ENCODE results near the gene CLEC16A. TPM values are rescaled to one million over a fixed set of nuclear protein-coding genes. Genes with fewer than 3 reads are reported as not detected.

CLEC16A gene
- total RNA-seq, 2 experiments from 2014 or later, result 30.9 to 35.1 TPM

DNA sequence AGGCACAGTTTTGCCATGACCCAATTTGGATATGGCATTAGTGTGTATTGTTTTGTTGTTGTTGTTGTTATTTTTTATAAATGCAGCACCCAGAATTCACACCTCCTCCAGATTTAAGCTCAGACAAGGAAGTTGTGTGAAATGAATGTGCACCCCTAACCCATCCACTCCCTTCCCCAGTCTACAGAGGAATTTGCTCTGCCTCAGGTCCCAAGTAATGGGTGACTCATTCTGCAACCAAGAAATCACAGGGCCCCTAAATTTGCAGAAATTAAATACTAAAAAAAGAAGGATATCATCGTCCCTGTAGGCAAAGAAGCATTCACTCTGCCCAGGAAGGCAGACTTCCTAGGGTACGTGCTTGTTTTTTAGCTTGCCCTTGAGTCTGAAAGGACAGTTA lies 62.3 kb downstream of the CLEC16A start:
- Mint-ChIP-seq H3K4me3 (no peak overlapping the region), H3K4me1 (peaks cover 17% of the 10 kb centered on the region), H3K27me3 (no peaks in the 10 kb centered on the region), H3K9me3 (no peaks in the 10 kb centered on the region), H3K36me3 (ENCODE audit: low read depth) (peaks cover 54% of the 10 kb centered on the region), H3K27ac (no peak overlapping the region)
- ChIA-PET POLR2A (no interaction called here), CTCF (interaction anchor here (1.8 kb wide), 1 partner anchor 12 kb away, joined by 5 read pairs; no protein-coding TSS in a partner anchor)
- DNase-seq, result no peak

DNA sequence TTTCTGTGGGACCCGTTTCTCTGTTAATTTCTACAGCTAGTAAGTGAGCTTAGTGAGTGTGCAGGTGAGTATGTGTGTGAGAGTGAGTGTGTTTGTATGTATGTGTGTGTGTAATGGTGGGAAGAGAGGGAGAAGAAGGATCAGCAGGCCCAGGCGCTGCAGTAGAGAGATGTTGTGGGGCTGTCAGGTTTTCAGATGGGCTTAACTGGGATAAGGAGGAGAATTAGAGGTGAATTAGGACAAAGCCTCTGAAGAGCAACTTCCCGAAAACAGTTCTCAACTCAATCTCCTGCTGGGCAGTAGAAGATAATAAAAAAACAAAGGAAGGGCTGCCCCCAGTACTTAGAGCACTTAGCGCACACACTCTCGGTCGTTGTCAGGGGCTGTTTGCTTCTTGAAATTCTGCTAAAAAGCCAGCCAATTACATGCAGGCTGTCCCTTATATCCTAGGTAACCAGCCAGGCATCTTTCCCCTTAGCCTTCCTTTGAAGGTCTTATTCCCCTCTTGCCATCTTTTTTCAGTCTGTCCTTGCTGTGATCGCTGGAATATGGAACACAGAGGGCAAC lies 63.4 kb downstream of the CLEC16A start:
- H3K27me3 Mint-ChIP-seq, result no peaks in the 10 kb centered on the region
- peaks cover 53% of the 10 kb centered on the region for H3K36me3 Mint-ChIP-seq (ENCODE audit: low read depth)
- ChIA-PET POLR2A (no interaction called here), CTCF (interaction anchor here (1.2 to 1.8 kb wide), 2 partner anchors 11 to 248 kb away, joined by 3 to 5 read pairs; partner anchors contain the start of gene SOCS1)
- no peaks in the 10 kb centered on the region for H3K9me3 Mint-ChIP-seq
- peaks cover 17% of the 10 kb centered on the region for H3K4me1 Mint-ChIP-seq
- H3K4me3 Mint-ChIP-seq, result no peak overlapping the region
- H3K27ac Mint-ChIP-seq, result no peak overlapping the region
- no peak for DNase-seq

DNA sequence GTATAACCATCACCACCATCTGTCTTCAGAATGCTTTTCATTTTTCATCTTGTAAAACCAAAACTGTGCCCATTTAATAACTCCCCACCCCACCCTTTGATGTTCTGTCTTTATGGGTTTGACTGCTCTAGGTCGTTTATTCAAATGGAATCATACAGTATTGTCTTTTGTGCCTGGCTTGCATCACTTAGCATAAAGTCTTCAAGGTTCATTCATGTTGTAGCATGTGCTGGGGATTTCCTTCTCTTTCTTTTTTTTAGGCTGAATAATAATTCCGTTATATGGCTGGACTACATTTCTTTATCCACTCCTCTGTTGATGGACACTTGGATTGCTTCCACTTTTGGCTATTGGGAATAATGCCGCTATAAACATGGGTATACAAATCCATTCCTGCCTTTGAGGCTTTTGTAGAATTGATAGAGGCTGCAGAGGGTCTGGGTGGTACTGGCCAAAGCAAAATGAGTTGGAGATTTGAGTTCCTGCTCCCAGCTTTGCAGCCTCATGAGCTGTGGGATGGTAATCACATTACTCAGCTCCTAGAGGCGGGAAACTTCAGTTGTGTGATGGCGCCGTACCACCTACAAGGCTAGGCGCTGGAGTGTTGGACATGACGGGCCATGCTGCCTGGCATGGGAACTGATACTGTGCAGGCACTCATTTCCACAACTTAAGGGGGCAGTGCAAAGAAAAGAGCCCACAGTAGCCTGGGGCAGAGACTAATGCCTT lies 64.8 kb downstream of the CLEC16A start:
- ChIA-PET POLR2A (no interaction called here), CTCF (no interaction called here)
- H3K36me3 Mint-ChIP-seq (ENCODE audit: low read depth), result peaks cover 52% of the 10 kb centered on the region
- no peaks in the 10 kb centered on the region for H3K9me3 Mint-ChIP-seq
- DNase-seq, result no peak
- no peaks in the 10 kb centered on the region for H3K27me3 Mint-ChIP-seq
- no peak overlapping the region for H3K27ac Mint-ChIP-seq
- no peak overlapping the region for H3K4me3 Mint-ChIP-seq
- peaks cover 12% of the 10 kb centered on the region for H3K4me1 Mint-ChIP-seq

DNA sequence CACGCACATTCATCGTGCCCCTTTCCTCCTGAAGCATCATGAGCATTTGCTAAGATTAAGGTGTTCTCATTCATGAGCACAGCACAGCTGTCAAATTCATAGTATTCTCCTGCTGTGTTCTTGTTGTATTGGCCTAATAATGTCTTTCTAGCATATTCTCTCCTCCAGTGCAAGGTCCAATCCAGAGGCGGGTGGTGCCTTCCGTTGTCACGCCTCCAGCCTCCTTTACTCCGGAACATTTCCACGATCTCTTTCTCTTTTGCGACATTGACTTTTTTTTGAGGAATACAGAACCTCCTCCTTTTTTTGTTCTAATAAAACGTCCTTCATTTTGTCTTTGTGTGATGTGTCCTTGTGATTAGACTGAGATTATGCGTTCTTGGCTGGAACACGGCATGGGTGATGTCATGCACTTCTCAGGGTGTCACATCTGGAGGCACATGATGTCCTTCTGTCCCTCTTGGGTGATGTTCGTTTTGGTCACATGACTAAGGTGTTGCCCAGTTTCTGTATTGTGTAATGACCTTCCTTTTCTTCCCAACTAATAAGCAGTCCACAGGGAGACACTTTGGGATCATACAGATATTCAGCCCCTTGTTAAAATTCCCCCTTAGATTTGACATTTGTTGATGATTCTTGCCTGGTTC lies 66.3 kb downstream of the CLEC16A start:
- Mint-ChIP-seq H3K36me3 (ENCODE audit: low read depth) (peaks cover 49% of the 10 kb centered on the region), H3K27ac (peak overlapping the region; percentile 26), H3K4me1 (peaks cover 4% of the 10 kb centered on the region), H3K9me3 (no peaks in the 10 kb centered on the region), H3K4me3 (no peak overlapping the region), H3K27me3 (no peaks in the 10 kb centered on the region)
- ChIA-PET POLR2A (no interaction called here), CTCF (no interaction called here)
- no peak for DNase-seq

DNA sequence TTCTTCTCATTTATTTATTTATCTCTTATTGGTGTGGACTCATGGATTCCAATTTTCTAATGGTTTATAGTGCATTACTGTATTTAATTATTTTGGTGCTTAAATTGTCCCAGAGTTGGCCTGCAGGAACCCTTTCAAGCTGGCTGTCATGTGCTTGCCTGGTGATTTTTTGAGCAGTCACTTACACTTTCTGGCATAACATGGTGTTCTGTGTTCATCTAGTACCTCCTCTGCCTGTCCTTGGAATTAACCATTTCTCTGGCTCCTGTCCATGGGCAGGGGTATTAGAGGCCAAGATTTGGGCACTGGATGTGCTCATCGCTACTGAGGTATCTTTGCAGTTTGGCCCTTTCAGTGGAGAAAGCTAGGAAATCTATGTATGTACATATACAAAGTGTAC lies 67.0 kb downstream of the CLEC16A start:
- H3K27ac Mint-ChIP-seq, result no peak overlapping the region
- ChIA-PET POLR2A (no interaction called here), CTCF (interaction anchor here (0.7 kb wide), 2 partner anchors 13 to 43 kb away, joined by 3 to 7 read pairs; no protein-coding TSS in a partner anchor)
- no peak for DNase-seq
- no peaks in the 10 kb centered on the region for H3K27me3 Mint-ChIP-seq
- no peak overlapping the region for H3K4me3 Mint-ChIP-seq
- H3K4me1 Mint-ChIP-seq, result peaks cover 5% of the 10 kb centered on the region
- H3K9me3 Mint-ChIP-seq, result no peaks in the 10 kb centered on the region
- peaks cover 49% of the 10 kb centered on the region for H3K36me3 Mint-ChIP-seq (ENCODE audit: low read depth)

DNA sequence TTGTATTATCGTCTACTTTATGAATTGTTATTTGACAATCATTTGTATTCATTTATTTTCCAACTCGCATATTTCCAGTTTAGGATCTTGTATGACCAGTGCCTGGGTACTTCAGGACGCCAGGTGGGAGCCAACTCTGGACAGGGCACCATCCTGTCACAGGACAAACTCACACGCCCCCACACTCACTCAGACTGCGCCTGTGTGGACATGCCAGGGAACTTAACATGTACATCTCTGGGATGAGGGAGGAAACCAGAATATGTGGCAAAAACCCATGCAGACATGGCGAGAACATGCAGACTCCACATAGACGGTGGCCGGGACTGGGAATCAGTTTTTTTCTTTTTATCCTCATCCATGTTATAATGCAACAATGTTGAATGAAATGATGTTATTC lies 68.5 kb downstream of the CLEC16A start:
- Mint-ChIP-seq H3K4me1 (peaks cover 19% of the 10 kb centered on the region), H3K27ac (no peak overlapping the region), H3K4me3 (no peak overlapping the region), H3K27me3 (no peaks in the 10 kb centered on the region), H3K9me3 (no peaks in the 10 kb centered on the region), H3K36me3 (ENCODE audit: low read depth) (peaks cover 57% of the 10 kb centered on the region)
- POLR2A ChIA-PET, result no interaction called here
- CTCF ChIA-PET, result no interaction called here
- no peak for DNase-seq

DNA sequence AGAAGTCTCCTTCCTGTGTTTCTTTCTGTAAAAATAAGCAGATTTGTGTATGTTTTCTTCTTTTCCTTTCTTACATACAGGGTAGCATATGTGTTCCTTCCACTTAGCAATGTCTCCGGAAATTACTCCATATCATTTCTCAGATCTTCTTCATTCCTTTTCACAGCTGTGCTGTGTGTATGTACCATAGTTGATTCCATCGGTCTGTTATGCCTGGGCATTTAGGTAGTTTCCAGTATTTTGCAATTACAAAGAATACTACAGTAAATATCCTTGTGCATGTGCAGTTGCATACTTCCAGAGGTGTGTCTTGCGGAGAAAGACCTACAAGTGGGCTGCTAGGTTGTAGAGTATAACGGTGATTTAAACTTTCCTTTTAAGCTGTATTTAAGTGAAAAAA lies 69.8 kb downstream of the CLEC16A start:
- Mint-ChIP-seq H3K27ac (peak overlapping the region; percentile 2), H3K4me1 (peaks cover 19% of the 10 kb centered on the region), H3K9me3 (no peaks in the 10 kb centered on the region), H3K36me3 (ENCODE audit: low read depth) (peaks cover 54% of the 10 kb centered on the region), H3K4me3 (no peak overlapping the region), H3K27me3 (no peaks in the 10 kb centered on the region)
- CTCF ChIA-PET, result interaction anchor here (1.1 to 1.2 kb wide), 2 partner anchors 13 to 32 kb away, joined by 3 read pairs; no protein-coding TSS in a partner anchor
- DNase-seq, result no peak
- POLR2A ChIA-PET, result no interaction called here

DNA sequence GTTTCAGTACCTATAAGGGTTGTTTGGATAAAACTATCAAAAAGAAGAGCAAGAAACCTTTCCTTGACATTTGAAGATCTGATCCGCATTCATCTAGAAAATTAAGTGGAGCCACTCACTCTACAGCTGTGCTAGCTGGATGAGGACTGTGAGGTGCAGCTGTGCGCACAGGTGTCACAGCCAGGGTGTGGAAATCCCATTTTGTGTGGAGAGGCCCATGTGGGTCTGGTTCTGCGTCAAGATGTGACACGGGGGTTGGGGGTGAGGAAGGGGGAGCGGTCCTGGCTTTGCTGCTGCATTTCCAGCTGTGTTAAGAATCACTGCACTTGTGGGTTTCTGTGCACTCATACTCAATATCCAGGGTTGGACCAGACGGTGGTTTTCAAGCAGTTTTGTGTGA lies 70.7 kb downstream of the CLEC16A start:
- no peak for DNase-seq
- peaks cover 19% of the 10 kb centered on the region for H3K4me1 Mint-ChIP-seq
- H3K27ac Mint-ChIP-seq, result no peak overlapping the region
- H3K4me3 Mint-ChIP-seq, result no peak overlapping the region
- POLR2A ChIA-PET, result no interaction called here
- no peaks in the 10 kb centered on the region for H3K9me3 Mint-ChIP-seq
- peaks cover 46% of the 10 kb centered on the region for H3K36me3 Mint-ChIP-seq (ENCODE audit: low read depth)
- CTCF ChIA-PET, result interaction anchor here (1.2 kb wide), 2 partner anchors 31 to 42 kb away, joined by 3 read pairs; no protein-coding TSS in a partner anchor
- no peaks in the 10 kb centered on the region for H3K27me3 Mint-ChIP-seq

DNA sequence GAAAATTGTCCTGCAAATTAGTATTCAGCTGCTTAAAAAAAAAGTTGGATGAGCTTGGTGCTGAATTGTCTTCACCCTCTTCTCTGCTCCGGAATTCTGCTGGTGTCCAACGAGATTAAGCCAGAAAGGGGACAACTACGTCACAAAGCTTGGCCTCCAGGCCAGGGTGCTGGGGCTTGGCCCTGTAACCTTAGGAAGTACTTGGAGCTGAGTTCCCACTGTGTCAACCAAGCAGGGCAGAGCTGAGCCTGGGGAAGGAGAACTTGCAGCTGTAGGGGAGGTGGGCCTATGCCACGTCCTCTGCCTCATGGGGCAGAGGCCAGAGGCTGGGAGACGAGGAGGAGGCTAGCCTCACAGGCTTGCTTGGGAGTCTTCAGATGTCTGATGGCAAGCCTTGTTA lies 71.2 kb downstream of the CLEC16A start:
- no peaks in the 10 kb centered on the region for H3K9me3 Mint-ChIP-seq
- H3K36me3 Mint-ChIP-seq (ENCODE audit: low read depth), result peaks cover 46% of the 10 kb centered on the region
- POLR2A ChIA-PET, result no interaction called here
- no peak for DNase-seq
- CTCF ChIA-PET, result interaction anchor here (1.2 kb wide), 1 partner anchor 42 kb away, joined by 3 read pairs; no protein-coding TSS in a partner anchor
- no peak overlapping the region for H3K4me3 Mint-ChIP-seq
- no peak overlapping the region for H3K27ac Mint-ChIP-seq
- no peaks in the 10 kb centered on the region for H3K27me3 Mint-ChIP-seq
- H3K4me1 Mint-ChIP-seq, result peaks cover 19% of the 10 kb centered on the region

- CTCF ChIA-PET, result interaction anchor here (0.5 kb wide), 1 partner anchor 82 kb away, joined by 3 read pairs; no protein-coding TSS in a partner anchor
- Mint-ChIP-seq H3K36me3 (ENCODE audit: low read depth) (peaks cover 48% of the 10 kb centered on the region), H3K4me1 (peaks cover 19% of the 10 kb centered on the region), H3K9me3 (no peaks in the 10 kb centered on the region), H3K4me3 (no peak overlapping the region), H3K27me3 (no peaks in the 10 kb centered on the region), H3K27ac (no peak overlapping the region)
- POLR2A ChIA-PET, result interaction anchor here (0.7 kb wide), 1 partner anchor 26 kb away, joined by 3 read pairs; no protein-coding TSS in a partner anchor
- no peak for DNase-seq
Observed at GRCh38 chr16:11016524-11016988, 72.2 kb downstream of the CLEC16A start.

DNA sequence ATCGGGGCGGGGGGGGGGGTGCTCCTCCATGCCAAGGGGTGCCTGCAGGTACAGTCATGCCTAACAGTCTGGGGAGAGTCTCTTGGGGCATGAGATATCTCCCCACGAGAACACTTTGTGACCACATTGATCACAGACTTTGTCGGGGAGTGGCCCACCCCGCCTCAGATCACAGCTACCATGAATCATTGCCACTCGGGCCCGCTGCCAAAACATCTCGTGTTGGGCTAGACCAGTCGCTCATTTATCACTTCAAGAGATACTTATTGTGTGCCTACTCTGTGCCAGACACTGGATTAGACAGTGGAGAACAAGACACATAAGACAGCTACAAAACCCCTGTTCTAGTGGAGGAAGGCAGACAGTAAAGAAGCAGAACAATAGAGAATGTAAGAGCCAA lies 72.6 kb downstream of the CLEC16A start:
- no peak overlapping the region for H3K4me3 Mint-ChIP-seq
- no peak overlapping the region for H3K27ac Mint-ChIP-seq
- CTCF ChIA-PET, result no interaction called here
- no peaks in the 10 kb centered on the region for H3K27me3 Mint-ChIP-seq
- H3K4me1 Mint-ChIP-seq, result peaks cover 19% of the 10 kb centered on the region
- POLR2A ChIA-PET, result interaction anchor here (0.7 kb wide), 1 partner anchor 26 kb away, joined by 3 read pairs; no protein-coding TSS in a partner anchor
- DNase-seq, result peak; percentile 15
- no peaks in the 10 kb centered on the region for H3K9me3 Mint-ChIP-seq
- peaks cover 49% of the 10 kb centered on the region for H3K36me3 Mint-ChIP-seq (ENCODE audit: low read depth)

- no peak overlapping the region for H3K27ac Mint-ChIP-seq
- no peak for DNase-seq
Observed at GRCh38 chr16:11017499-11017898, 73.1 kb downstream of the CLEC16A start.

GRCh38 chr16:11020388-11020787 lies 76.0 kb downstream of the CLEC16A start:
- Mint-ChIP-seq H3K4me3 (no peak overlapping the region), H3K27ac (no peak overlapping the region), H3K4me1 (peaks cover 33% of the 10 kb centered on the region), H3K36me3 (ENCODE audit: low read depth) (peaks cover 57% of the 10 kb centered on the region), H3K27me3 (no peaks in the 10 kb centered on the region), H3K9me3 (peaks cover 7% of the 10 kb centered on the region)
- CTCF ChIA-PET, result interaction anchor here (1.7 to 2.0 kb wide), 2 partner anchors 14 to 32 kb away, joined by 4 to 5 read pairs; no protein-coding TSS in a partner anchor
- no peak for DNase-seq
- POLR2A ChIA-PET, result no interaction called here

More at GRCh38 chr16:11017499-11017898, 73.1 kb downstream of the CLEC16A start:
- H3K36me3 Mint-ChIP-seq (ENCODE audit: low read depth), result peaks cover 50% of the 10 kb centered on the region
- H3K27me3 Mint-ChIP-seq, result no peaks in the 10 kb centered on the region
- POLR2A ChIA-PET, result no interaction called here
- H3K4me1 Mint-ChIP-seq, result peaks cover 19% of the 10 kb centered on the region
- H3K9me3 Mint-ChIP-seq, result no peaks in the 10 kb centered on the region
- no peak overlapping the region for H3K4me3 Mint-ChIP-seq
- CTCF ChIA-PET, result no interaction called here

Data from activated CD4-positive, alpha-beta T cell treated with anti-CD3 and anti-CD28 coated beads, Interleukin-2, amount 10 ng/mL, durations not matched to agents 7 days and 5 days (primary cell).